NAMALWA (cell line): ENCODE data around the gene JAM3.

ENCODE experiments used
- DNase-seq: peaks from one replicate; pipeline ENCODE4 v3.0.0-alpha.2; 2015; ENCODE audit warnings: low spot score

The JAM3 gene

GRCh38 chr11:134181707-134182106 lies 112.8 kb downstream of the JAM3 start:
- no peak for DNase-seq

GRCh38 chr11:134188092-134188491 lies 119.2 kb downstream of the JAM3 start:
- DNase-seq: peak; percentile 16

GRCh38 chr11:134196756-134197155 lies 127.9 kb downstream of the JAM3 start:
- no peak for DNase-seq

GRCh38 chr11:134199531-134199930 lies 130.7 kb downstream of the JAM3 start:
- no peak for DNase-seq

- DNase-seq: no peak
These were observed 131.8 kb downstream of the JAM3 start for GRCh38 chr11:134200688-134201087.
